Stimulated activated CD4-positive, alpha-beta T cell treated with anti-CD3 and anti-CD28 coated beads, Interleukin-2, amount 100 ng/mL, for 24 hours (primary cell): ENCODE data around the gene CDK5RAP2.
A peak's percentile ranks its signal among the peaks of the same experiment; 100 is the strongest.

Experiments
- DNase-seq, 2 donors: peaks; one replicate each; pipeline ENCODE4 v3.0.0-alpha.2; 2020

CDK5RAP2 gene

GRCh38 chr9:120394058-120394669 lies 185.8 kb downstream of the CDK5RAP2 start:
- peak; percentile 26 to 48 for DNase-seq

- no peak for DNase-seq
Measured at GRCh38 chr9:120393386-120394057, 186.4 kb downstream of the CDK5RAP2 start.

- DNase-seq, result no peak
Measured at GRCh38 chr9:120392711-120393110, 187.3 kb downstream of the CDK5RAP2 start.

GRCh38 chr9:120392245-120392644 lies 187.7 kb downstream of the CDK5RAP2 start:
- no peak for DNase-seq

GRCh38 chr9:120391691-120392090 lies 188.3 kb downstream of the CDK5RAP2 start:
- DNase-seq, result no peak

- no peak for DNase-seq
Measured at GRCh38 chr9:120390637-120391190, 189.3 kb downstream of the CDK5RAP2 start.

- DNase-seq, result no peak
Measured at GRCh38 chr9:120389867-120390266, 190.1 kb downstream of the CDK5RAP2 start.

- DNase-seq, result no peak
Measured at GRCh38 chr9:120389300-120389699, 190.7 kb downstream of the CDK5RAP2 start.

- no peak for DNase-seq
Measured at GRCh38 chr9:120388003-120388855, 191.7 kb downstream of the CDK5RAP2 start.

GRCh38 chr9:120387257-120388002 lies 192.5 kb downstream of the CDK5RAP2 start:
- DNase-seq, result no peak

GRCh38 chr9:120386390-120387131 lies 193.4 kb downstream of the CDK5RAP2 start:
- no peak for DNase-seq

- DNase-seq, result no peak
Measured at GRCh38 chr9:120385606-120386389, 194.2 kb downstream of the CDK5RAP2 start.

GRCh38 chr9:120384925-120385272 lies 195.1 kb downstream of the CDK5RAP2 start:
- DNase-seq, result no peak

GRCh38 chr9:120383999-120384924 lies 195.7 kb downstream of the CDK5RAP2 start:
- no peak for DNase-seq

- no peak for DNase-seq
Measured at GRCh38 chr9:120383611-120383998, 196.4 kb downstream of the CDK5RAP2 start.

- DNase-seq, result no peak
Measured at GRCh38 chr9:120382453-120382852, 197.5 kb downstream of the CDK5RAP2 start.

- no peak for DNase-seq
Measured at GRCh38 chr9:120381839-120382238, 198.1 kb downstream of the CDK5RAP2 start.

GRCh38 chr9:120379611-120380010 lies 200.4 kb downstream of the CDK5RAP2 start:
- no peak for DNase-seq

GRCh38 chr9:120378680-120379079 lies 201.3 kb downstream of the CDK5RAP2 start:
- no peak for DNase-seq
